GM21381 (cell line): ENCODE data around the gene TBC1D22B.
"Not testable (repeated sequence)": the region's sequence is repeated elsewhere in the genome, so short reads cannot be mapped to it uniquely, and the experiment has no call there.

ENCODE experiments used
- ATAC-seq: cut with Tn5 transposase; IDR thresholded peaks from one replicate; pipeline ENCODE4 v1.9.1; 2021; ENCODE audit warnings: mild to moderate bottlenecking, moderate library complexity; ENCODE audit not compliant: unreplicated experiment

Gene TBC1D22B

GRCh38 chr6:37262446-37263026 lies 5.0 kb downstream of the TBC1D22B start:
- no peak for ATAC-seq

- ATAC-seq = no peak
Measured at GRCh38 chr6:37265001-37265400, 7.4 kb downstream of the TBC1D22B start.

- ATAC-seq = no peak
Measured at GRCh38 chr6:37265860-37266259, 8.3 kb downstream of the TBC1D22B start.

GRCh38 chr6:37269105-37269504 lies 11.5 kb downstream of the TBC1D22B start:
- ATAC-seq = no peak

- no peak for ATAC-seq
Measured at GRCh38 chr6:37272834-37273566, 15.4 kb downstream of the TBC1D22B start.

- ATAC-seq = no peak
Measured at GRCh38 chr6:37273690-37274089, 16.1 kb downstream of the TBC1D22B start.

- ATAC-seq = no peak
Measured at GRCh38 chr6:37275350-37275749, 17.8 kb downstream of the TBC1D22B start.

GRCh38 chr6:37277001-37277409 lies 19.4 kb downstream of the TBC1D22B start:
- peak; percentile 71 for ATAC-seq

GRCh38 chr6:37279366-37280134 lies 22.0 kb downstream of the TBC1D22B start:
- ATAC-seq = no peak

- ATAC-seq = no peak
Measured at GRCh38 chr6:37280162-37280887, 22.8 kb downstream of the TBC1D22B start.

GRCh38 chr6:37282371-37282770 lies 24.8 kb downstream of the TBC1D22B start:
- ATAC-seq = no peak

- no peak for ATAC-seq
Measured at GRCh38 chr6:37283268-37283667, 25.7 kb downstream of the TBC1D22B start.

GRCh38 chr6:37283671-37284151 lies 26.1 kb downstream of the TBC1D22B start:
- ATAC-seq = no peak

GRCh38 chr6:37284781-37285180 lies 27.2 kb downstream of the TBC1D22B start:
- no peak for ATAC-seq

GRCh38 chr6:37285861-37286311 lies 28.3 kb downstream of the TBC1D22B start:
- ATAC-seq = no peak

- peak; percentile 49 for ATAC-seq
Measured at GRCh38 chr6:37287519-37288157, 30.1 kb downstream of the TBC1D22B start.

GRCh38 chr6:37288247-37288646 lies 30.7 kb downstream of the TBC1D22B start:
- ATAC-seq = no peak

GRCh38 chr6:37289931-37290330 lies 32.4 kb downstream of the TBC1D22B start:
- ATAC-seq = no peak

GRCh38 chr6:37293426-37293825 lies 35.9 kb downstream of the TBC1D22B start:
- no peak for ATAC-seq

- ATAC-seq = not testable (repeated sequence)
Measured at GRCh38 chr6:37297637-37298036, 40.1 kb downstream of the TBC1D22B start.
